Neuronal stem cell (in vitro differentiated cells): Measurements from ENCODE around the gene NMB.

Source experiments
- DNase-seq: peaks from one replicate; pipeline ENCODE4 v3.0.0-alpha.2; 2013; ENCODE audit warnings: low spot score
- H2AFZ ChIP-seq: one replicate; pipeline ENCODE4 v1.6.1; 2013; ENCODE audit warnings: mild to moderate bottlenecking, low read length, inconsistent platforms
- H2AK5ac ChIP-seq: 2 replicates; pipeline ENCODE4 v1.6.1; 2013; ENCODE audit warnings: low read depth, mild to moderate bottlenecking, inconsistent platforms, low read length, moderate library complexity, mixed read lengths
- H2BK120ac ChIP-seq: 2 replicates; pipeline ENCODE4 v1.6.1; 2013; ENCODE audit warnings: low read depth, mild to moderate bottlenecking, inconsistent platforms, low read length, moderate library complexity, mixed read lengths
- H2BK12ac ChIP-seq: one replicate; pipeline ENCODE4 v1.6.1; 2013; ENCODE audit warnings: low read length, inconsistent platforms
- H2BK15ac ChIP-seq: 2 replicates; pipeline ENCODE4 v1.6.1; 2013; ENCODE audit warnings: mild to moderate bottlenecking, low read length, inconsistent platforms, mixed read lengths
- H2BK5ac ChIP-seq: one replicate; pipeline ENCODE4 v1.6.1; 2013; ENCODE audit warnings: inconsistent platforms, mild to moderate bottlenecking, low read length, moderate library complexity
- H3K14ac ChIP-seq: one replicate; pipeline ENCODE4 v1.6.1; 2013; ENCODE audit warnings: low read length, inconsistent platforms
- H3K18ac ChIP-seq: 2 replicates; pipeline ENCODE4 v1.6.1; 2013; ENCODE audit warnings: low read length, inconsistent platforms
- H3K23ac ChIP-seq: 2 replicates; pipeline ENCODE4 v1.6.1; 2013; ENCODE audit warnings: low read depth, mild to moderate bottlenecking, mixed read lengths, low read length, inconsistent platforms; ENCODE audit not compliant: poor library complexity
- H3K27ac ChIP-seq: replicated peaks from 3 replicates; pipeline ENCODE4 v1.5.1; 2013; ENCODE audit warnings: low read length, inconsistent platforms
- H3K27me3 ChIP-seq, 3 experiments: 2 replicates each; pipeline ENCODE4 v1.6.1; 2013; ENCODE audit warnings: low read length in 3 of 3, mild to moderate bottlenecking in 2 of 3, inconsistent platforms in 1 of 3, low read depth in 1 of 3, mixed read lengths in 1 of 3, moderate library complexity in 1 of 3; ENCODE audit not compliant: control insufficient read depth in 3 of 3, insufficient read depth in 3 of 3
- H3K36me3 ChIP-seq, 2 donors: replicated peaks in 1 of 2; 2 replicates each; pipeline ENCODE4 v1.6.1; 2013; ENCODE audit warnings: low read length in 2 of 2; ENCODE audit not compliant: control insufficient read depth in 2 of 2, insufficient read depth in 2 of 2
- H3K4ac ChIP-seq: 2 replicates; pipeline ENCODE4 v1.6.1; 2013; ENCODE audit warnings: inconsistent platforms, mild to moderate bottlenecking, low read length, moderate library complexity
- H3K4me1 ChIP-seq, 2 donors: 1 replicate in 1 of 2; 2 replicates in 1 of 2; pipeline ENCODE4 v1.6.1; 2013; ENCODE audit warnings: low read length in 2 of 2, low read depth in 1 of 2; ENCODE audit not compliant: control insufficient read depth in 2 of 2, insufficient read depth in 1 of 2
- H3K4me2 ChIP-seq: one replicate; pipeline ENCODE4 v1.6.1; 2013; ENCODE audit warnings: mild to moderate bottlenecking, low read length, inconsistent platforms; ENCODE audit not compliant: insufficient read depth, poor library complexity, severe bottlenecking
- H3K4me3 ChIP-seq, 2 donors: 2 replicates each; pipeline ENCODE4 v1.5.1; 2013; ENCODE audit warnings: low read length in 2 of 2, mild to moderate bottlenecking in 2 of 2, inconsistent platforms in 1 of 2, moderate library complexity in 1 of 2
- H3K79me1 ChIP-seq: one replicate; pipeline ENCODE4 v1.6.1; 2013; ENCODE audit warnings: low read depth, mild to moderate bottlenecking, inconsistent platforms, low read length, moderate library complexity
- H3K9ac ChIP-seq: one replicate; pipeline ENCODE4 v1.6.1; 2013; ENCODE audit warnings: mild to moderate bottlenecking, low read depth, low read length, inconsistent platforms; ENCODE audit not compliant: poor library complexity
- H3K9me3 ChIP-seq, 2 donors: replicated peaks in 1 of 2; 2 replicates each; pipeline versions ENCODE3 to v1.6.1; 2013; ENCODE audit warnings: low read length in 2 of 2, mild to moderate bottlenecking in 2 of 2, inconsistent platforms in 1 of 2, low read depth in 1 of 2, mixed read lengths in 1 of 2, moderate library complexity in 1 of 2; ENCODE audit not compliant: control insufficient read depth in 2 of 2, insufficient read depth in 1 of 2
- H4K8ac ChIP-seq: one replicate; pipeline ENCODE4 v1.6.1; 2013; ENCODE audit warnings: low read depth, mild to moderate bottlenecking, inconsistent platforms, low read length, moderate library complexity
- H4K91ac ChIP-seq: one replicate; pipeline ENCODE4 v1.6.1; 2013; ENCODE audit warnings: low read length, low read depth, mild to moderate bottlenecking, inconsistent platforms; ENCODE audit not compliant: poor library complexity
- whole genome bisulfite sequencing, 2 donors: extraction: QIAGEN DNeasy Blood & Tissue Kit; methylation state at CpG; one replicate each; pipeline ENCODE4 v1.1.7; 2013; ENCODE audit warnings: missing lambda C conversion rate in 2 of 2, mixed read lengths in 1 of 2; ENCODE audit not compliant: insufficient read length in 2 of 2, insufficient replicate concordance in 1 of 2; ENCODE audit errors: extremely low coverage in 2 of 2; 5-methylcytosine and 5-hydroxymethylcytosine counted together

The NMB gene

GRCh38 chr15:84697236-84697990 is 39.4 kb upstream of the NMB start:
- Histone ChIP-seq H3K27me3 (no peaks in the 10 kb centered on the region), H3K23ac (no peak overlapping the region), H3K4me2 (no peak overlapping the region), H3K79me1 (peaks cover 7% of the 10 kb centered on the region), H3K18ac (no peak overlapping the region), H2BK5ac (no peak overlapping the region), H3K4me1 (no peaks in the 10 kb centered on the region), H2AK5ac (no peak overlapping the region), H3K27ac (no peak overlapping the region), H2BK120ac (no peak overlapping the region), H2AFZ (no peak overlapping the region), H3K36me3 (peaks cover 0 to 19% of the 10 kb centered on the region in 2 donors), H3K4me3 (no peak overlapping the region), H2BK15ac (no peak overlapping the region), H4K91ac (no peak overlapping the region), H3K14ac (no peak overlapping the region), H3K9ac (no peak overlapping the region), H4K8ac (no peak overlapping the region), H3K9me3 (no peaks in the 10 kb centered on the region), H2BK12ac (no peak overlapping the region), H3K4ac (no peak overlapping the region)
- DNase-seq = no peak
- no CpG with 5 or more reads among the region's 1 CpG for WGBS, 2 donors

- no peak overlapping the region for H2BK15ac ChIP-seq
- H2AK5ac ChIP-seq = no peak overlapping the region
- H3K4me2 ChIP-seq = no peak overlapping the region
- H3K18ac ChIP-seq = no peak overlapping the region
- no peak overlapping the region for H3K23ac ChIP-seq
- no peak overlapping the region for H4K91ac ChIP-seq
- no peak overlapping the region for H3K4me3 ChIP-seq
- H3K79me1 ChIP-seq = peaks cover 7% of the 10 kb centered on the region
- no peak overlapping the region for H3K4ac ChIP-seq
- no peak overlapping the region for H4K8ac ChIP-seq
- H3K27ac ChIP-seq = no peak overlapping the region
- WGBS, 2 donors = no CpG with 5 or more reads among the region's 4 CpGs
- H2BK120ac ChIP-seq = no peak overlapping the region
- H3K14ac ChIP-seq = no peak overlapping the region
- no peak overlapping the region for H3K9ac ChIP-seq
- no peak overlapping the region for H2BK5ac ChIP-seq
- H3K9me3 ChIP-seq = no peaks in the 10 kb centered on the region
- no peak overlapping the region for H2BK12ac ChIP-seq
- DNase-seq = no peak
- H3K36me3 ChIP-seq = peaks cover 0 to 25% of the 10 kb centered on the region in 2 donors
- H3K27me3 ChIP-seq = no peaks in the 10 kb centered on the region
- no peak overlapping the region for H2AFZ ChIP-seq
- H3K4me1 ChIP-seq = no peaks in the 10 kb centered on the region
Observed at GRCh38 chr15:84696757-84697156, 38.8 kb upstream of the NMB start.

- Histone ChIP-seq H3K4me3 (no peak overlapping the region), H2BK5ac (no peak overlapping the region), H2AFZ (no peak overlapping the region), H2BK15ac (no peak overlapping the region), H3K18ac (no peak overlapping the region), H2AK5ac (no peak overlapping the region), H3K79me1 (peaks cover 5% of the 10 kb centered on the region), H3K14ac (no peak overlapping the region), H2BK120ac (no peak overlapping the region), H4K91ac (no peak overlapping the region), H3K4ac (no peak overlapping the region), H3K27ac (no peak overlapping the region), H3K27me3 (no peaks in the 10 kb centered on the region), H2BK12ac (no peak overlapping the region), H3K36me3 (peaks cover 8 to 73% of the 10 kb centered on the region in 2 donors), H3K9me3 (no peaks in the 10 kb centered on the region), H3K4me1 (no peaks in the 10 kb centered on the region), H3K9ac (no peak overlapping the region), H3K4me2 (no peak overlapping the region), H3K23ac (no peak overlapping the region), H4K8ac (no peak overlapping the region)
- no CpG with 5 or more reads among the region's 8 CpGs for WGBS, 2 donors
- no peak for DNase-seq
Observed at GRCh38 chr15:84690342-84690741, 32.3 kb upstream of the NMB start.

- H4K91ac ChIP-seq = no peak overlapping the region
- H3K4me2 ChIP-seq = no peak overlapping the region
- H3K4me1 ChIP-seq = no peaks in the 10 kb centered on the region
- no peak overlapping the region for H2AFZ ChIP-seq
- H2BK15ac ChIP-seq = no peak overlapping the region
- no peak overlapping the region for H3K14ac ChIP-seq
- no peak overlapping the region for H4K8ac ChIP-seq
- H3K9ac ChIP-seq = no peak overlapping the region
- no peaks in the 10 kb centered on the region for H3K9me3 ChIP-seq
- peaks cover 8 to 78% of the 10 kb centered on the region in 2 donors for H3K36me3 ChIP-seq
- no peak overlapping the region for H3K18ac ChIP-seq
- H2BK5ac ChIP-seq = no peak overlapping the region
- H3K4ac ChIP-seq = no peak overlapping the region
- H3K27ac ChIP-seq = no peak overlapping the region
- no peak for DNase-seq
- H3K4me3 ChIP-seq = no peak overlapping the region
- H2AK5ac ChIP-seq = no peak overlapping the region
- no peak overlapping the region for H2BK120ac ChIP-seq
- no peaks in the 10 kb centered on the region for H3K27me3 ChIP-seq
- no peak overlapping the region for H3K23ac ChIP-seq
- no peak overlapping the region for H2BK12ac ChIP-seq
- no CpG with 5 or more reads among the region's 4 CpGs for WGBS, 2 donors
- H3K79me1 ChIP-seq = peaks cover 5% of the 10 kb centered on the region
Observed at GRCh38 chr15:84689858-84690257, 31.9 kb upstream of the NMB start.
